HepG2 (cell line): ENCODE measurements around the gene RAB24. TPM values are rescaled to one million over a fixed set of nuclear protein-coding genes. Genes with fewer than 3 reads are reported as not detected.

Experiments
- ATRX ChIP-seq: sonication (generic); formaldehyde crosslinking; IDR thresholded peaks from 2 replicates; pipeline ENCODE4 v1.4.0; 2020; ENCODE audit warnings: missing genetic modification reagents, borderline replicate concordance
- BHLHE40 ChIP-seq: IDR thresholded peaks from 2 replicates; pipeline ENCODE4 v1.6.1; 2011; ENCODE audit warnings: low read length, improper control_type of control experiment
- ETS1 ChIP-seq: sonication (generic); formaldehyde crosslinking; IDR thresholded peaks from 2 replicates; pipeline ENCODE4 v1.4.0; 2020; ENCODE audit warnings: missing genetic modification reagents
- FOXJ3 ChIP-seq: sonication (generic); formaldehyde crosslinking; IDR thresholded peaks from 2 replicates; pipeline ENCODE4 v1.4.0; 2020; ENCODE audit warnings: missing genetic modification reagents, mild to moderate bottlenecking, borderline replicate concordance
- GLI4 ChIP-seq: sonication (generic); formaldehyde crosslinking; IDR thresholded peaks from 2 replicates; pipeline ENCODE4 v1.5.1; 2020; ENCODE audit warnings: missing genetic modification reagents, mild to moderate bottlenecking, moderate library complexity, borderline replicate concordance
- ISL2 ChIP-seq: sonication (generic); formaldehyde crosslinking; IDR thresholded peaks from 2 replicates; pipeline ENCODE4 v1.5.0; 2020; ENCODE audit warnings: missing genetic modification reagents
- KLF6 ChIP-seq: IDR thresholded peaks from 2 replicates; pipeline ENCODE4 v1.8.0; 2016; ENCODE audit warnings: missing biosample characterization, missing genetic modification reagents
- LCORL ChIP-seq, 2 experiments: fragments of 450-650 bp in 1 of 2; sonication (generic) in 1 of 2; formaldehyde crosslinking in 1 of 2; IDR thresholded peaks; 2 replicates each; pipeline versions ENCODE4 v1.5.0 to v1.6.1; 2017 to 2020; ENCODE audit warnings: antibody characterized with exemption in 1 of 2, missing genetic modification reagents in 1 of 2
- NFATC3 ChIP-seq: sonication (generic); formaldehyde crosslinking; IDR thresholded peaks from 2 replicates; pipeline ENCODE4 v1.5.1; 2020; ENCODE audit warnings: mild to moderate bottlenecking, missing genetic modification reagents
- PHB2 ChIP-seq: fragments of 450-650 bp; IDR thresholded peaks from 2 replicates; pipeline ENCODE4 v1.6.1; 2018; ENCODE audit not compliant: partially characterized antibody
- SATB2 ChIP-seq: sonication (generic); formaldehyde crosslinking; IDR thresholded peaks from 2 replicates; pipeline ENCODE4 v1.5.0; 2020; ENCODE audit warnings: missing genetic modification reagents
- SIN3A ChIP-seq: IDR thresholded peaks from 2 replicates; pipeline ENCODE4 v1.6.1; 2011; ENCODE audit warnings: low read depth, mild to moderate bottlenecking, control low read depth, low read length, borderline replicate concordance
- STAG1 ChIP-seq: sonication (generic); formaldehyde crosslinking; IDR thresholded peaks from 2 replicates; pipeline ENCODE4 v1.4.0; 2020; ENCODE audit warnings: missing genetic modification reagents
- ZBTB7A ChIP-seq: sonication (generic); formaldehyde crosslinking; IDR thresholded peaks from 2 replicates; pipeline ENCODE4 v1.8.0; 2022; ENCODE audit warnings: mild to moderate bottlenecking, missing genetic modification reagents
- ZFP1 ChIP-seq: IDR thresholded peaks from 2 replicates; pipeline ENCODE4 v1.6.1; 2016
- ZFP90 ChIP-seq: sonication (generic); formaldehyde crosslinking; IDR thresholded peaks from 2 replicates; pipeline ENCODE4 v1.8.0; 2022; ENCODE audit warnings: missing genetic modification reagents, mild to moderate bottlenecking, inconsistent platforms, borderline replicate concordance
- ZMAT3 ChIP-seq: sonication (generic); formaldehyde crosslinking; conservative IDR thresholded peaks from 2 replicates; pipeline ENCODE4 v1.7.0; 2021; ENCODE audit warnings: missing genetic modification reagents
- ZNF543 ChIP-seq: sonication (generic); formaldehyde crosslinking; IDR thresholded peaks from 2 replicates; pipeline ENCODE4 v1.4.0; 2020; ENCODE audit warnings: mild to moderate bottlenecking, missing genetic modification reagents
- ZNF615 ChIP-seq: sonication (generic); formaldehyde crosslinking; IDR thresholded peaks from 2 replicates; pipeline ENCODE4 v1.5.0; 2020; ENCODE audit warnings: mild to moderate bottlenecking, missing genetic modification reagents, borderline replicate concordance
- ZNF703 ChIP-seq: sonication (generic); formaldehyde crosslinking; IDR thresholded peaks from 2 replicates; pipeline ENCODE4 v1.5.1; 2020; ENCODE audit warnings: missing genetic modification reagents, mild to moderate bottlenecking, moderate library complexity, borderline replicate concordance
- polyA plus RNA-seq, 8 experiments: library from polyadenylated mRNA; depleted of rRNA in 3 of 8; stranded (reverse) in 7 of 8; unstranded in 1 of 8; fragments of >200 nt; fragmentation: Illumina TruSeq in 4 of 8; extraction: Trizol in 4 of 8; gene quantifications; 2 replicates each; pipeline versions ENCODE4 v1.2.1 to v1.2.3, GENCODE V29; 2011 to 2016; ENCODE audit warnings: low read depth in 4 of 8, missing spikeins in 1 of 8, mixed read lengths in 1 of 8; ENCODE audit not compliant: insufficient read depth in 1 of 8
- total RNA-seq, 5 experiments: library from RNA; depleted of rRNA; stranded (reverse); fragments of >200 nt; fragmentation: Illumina TruSeq; extraction: Trizol; gene quantifications; 2 replicates each; pipeline ENCODE4 v1.2.3, GENCODE V29; 2016; ENCODE audit warnings: low read depth in 1 of 5
- TF ChIP-seq, protein P1 (sequence below): sonication (generic); formaldehyde crosslinking; IDR thresholded peaks from 2 replicates; pipeline ENCODE4 v1.4.0; 2020; ENCODE audit warnings: missing genetic modification reagents
- TF ChIP-seq, protein P2 (sequence below): IDR thresholded peaks from 2 replicates; pipeline ENCODE4 v1.6.1; 2016; ENCODE audit warnings: missing compliant biosample characterization, missing genetic modification reagents, borderline replicate concordance
- TF ChIP-seq, protein P3 (sequence below): sonication (generic); formaldehyde crosslinking; IDR thresholded peaks from 2 replicates; pipeline ENCODE4 v1.8.1; 2023; ENCODE audit warnings: mild to moderate bottlenecking, missing genetic modification reagents

RAB24 gene
- total and polyA plus RNA-seq, 2 of the 13 experiments (the other 11 are each of a cell fraction or from before 2014, with no cell fraction given), result 22.9 to 63.7 TPM

- TF ChIP-seq ZFP90 (CRISPR knock-in tag) (0 out of 2 replicates have a peak, but pooled peaks have one; percentile 65), ZNF615 (CRISPR knock-in tag) (no peak), KLF6 (no peak), STAG1 (CRISPR knock-in tag) (no peak), ZBTB7A (CRISPR knock-in tag) (no peak), GLI4 (no peak), ZNF543 (CRISPR knock-in tag) (no peak), NFATC3 (CRISPR knock-in tag) (no peak), LCORL (IDR thresholded peaks at IDR 0.05) (no peak), LCORL (CRISPR knock-in tag; IDR thresholded peaks at IDR 0.05) (peak; percentile 56; the same call in 1 of the 2 replicates), SATB2 (no peak), BHLHE40 (0 out of 2 replicates have a peak, but pooled peaks have one; percentile 58), ZFP1 (no peak), ETS1 (CRISPR knock-in tag) (0 out of 2 replicates have a peak, but pooled peaks have one; percentile 18), ZMAT3 (CRISPR knock-in tag) (0 out of 2 replicates have a peak, but pooled peaks have one; percentile 46), ATRX (CRISPR knock-in tag) (no peak), FOXJ3 (no peak), ISL2 (CRISPR knock-in tag) (no peak; the same call in 1 of the 2 replicates), ZNF703 (no peak), PHB2 (no peak), SIN3A (no peak; the same call in 1 of the 2 replicates)
- TF ChIP-seq, protein P1, sequence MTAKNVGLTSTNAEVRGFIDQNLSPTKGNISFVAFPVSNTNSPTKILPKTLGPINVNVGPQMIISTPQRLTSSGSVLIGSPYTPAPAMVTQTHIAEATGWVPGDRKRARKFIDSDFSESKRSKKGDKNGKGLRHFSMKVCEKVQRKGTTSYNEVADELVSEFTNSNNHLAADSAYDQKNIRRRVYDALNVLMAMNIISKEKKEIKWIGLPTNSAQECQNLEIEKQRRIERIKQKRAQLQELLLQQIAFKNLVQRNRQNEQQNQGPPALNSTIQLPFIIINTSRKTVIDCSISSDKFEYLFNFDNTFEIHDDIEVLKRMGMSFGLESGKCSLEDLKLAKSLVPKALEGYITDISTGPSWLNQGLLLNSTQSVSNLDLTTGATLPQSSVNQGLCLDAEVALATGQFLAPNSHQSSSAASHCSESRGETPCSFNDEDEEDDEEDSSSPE (CRISPR knock-in tag), result peak; percentile 99
- TF ChIP-seq, protein P2, sequence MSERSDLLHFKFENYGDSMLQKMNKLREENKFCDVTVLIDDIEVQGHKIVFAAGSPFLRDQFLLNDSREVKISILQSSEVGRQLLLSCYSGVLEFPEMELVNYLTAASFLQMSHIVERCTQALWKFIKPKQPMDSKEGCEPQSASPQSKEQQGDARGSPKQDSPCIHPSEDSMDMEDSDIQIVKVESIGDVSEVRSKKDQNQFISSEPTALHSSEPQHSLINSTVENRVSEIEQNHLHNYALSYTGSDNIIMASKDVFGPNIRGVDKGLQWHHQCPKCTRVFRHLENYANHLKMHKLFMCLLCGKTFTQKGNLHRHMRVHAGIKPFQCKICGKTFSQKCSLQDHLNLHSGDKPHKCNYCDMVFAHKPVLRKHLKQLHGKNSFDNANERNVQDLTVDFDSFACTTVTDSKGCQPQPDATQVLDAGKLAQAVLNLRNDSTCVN (CRISPR knock-in tag), result no peak
- TF ChIP-seq, protein P3, sequence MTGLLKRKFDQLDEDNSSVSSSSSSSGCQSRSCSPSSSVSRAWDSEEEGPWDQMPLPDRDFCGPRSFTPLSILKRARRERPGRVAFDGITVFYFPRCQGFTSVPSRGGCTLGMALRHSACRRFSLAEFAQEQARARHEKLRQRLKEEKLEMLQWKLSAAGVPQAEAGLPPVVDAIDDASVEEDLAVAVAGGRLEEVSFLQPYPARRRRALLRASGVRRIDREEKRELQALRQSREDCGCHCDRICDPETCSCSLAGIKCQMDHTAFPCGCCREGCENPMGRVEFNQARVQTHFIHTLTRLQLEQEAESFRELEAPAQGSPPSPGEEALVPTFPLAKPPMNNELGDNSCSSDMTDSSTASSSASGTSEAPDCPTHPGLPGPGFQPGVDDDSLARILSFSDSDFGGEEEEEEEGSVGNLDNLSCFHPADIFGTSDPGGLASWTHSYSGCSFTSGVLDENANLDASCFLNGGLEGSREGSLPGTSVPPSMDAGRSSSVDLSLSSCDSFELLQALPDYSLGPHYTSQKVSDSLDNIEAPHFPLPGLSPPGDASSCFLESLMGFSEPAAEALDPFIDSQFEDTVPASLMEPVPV (CRISPR knock-in tag), result peak; percentile 76; the same call in 1 of the 2 replicates
Measured at GRCh38 chr5:177311723-177312648, 8.5 kb upstream of the RAB24 start, which contains the start of gene MXD3 (continued).
